Stimulated activated CD4-positive, alpha-beta T cell treated with anti-CD3 and anti-CD28 coated beads, Interleukin-2, amount 100 ng/mL, for 4 hours (primary cell): ENCODE results near the gene UGT1A8.
"Not testable (repeated sequence)": the region's sequence is repeated elsewhere in the genome, so short reads cannot be mapped to it uniquely, and the experiment has no call there.

ENCODE experiments used
- DNase-seq: peaks from one replicate; pipeline ENCODE4 v3.0.0-alpha.2; 2020; ENCODE audit warnings: low read depth

Gene UGT1A8

DNA sequence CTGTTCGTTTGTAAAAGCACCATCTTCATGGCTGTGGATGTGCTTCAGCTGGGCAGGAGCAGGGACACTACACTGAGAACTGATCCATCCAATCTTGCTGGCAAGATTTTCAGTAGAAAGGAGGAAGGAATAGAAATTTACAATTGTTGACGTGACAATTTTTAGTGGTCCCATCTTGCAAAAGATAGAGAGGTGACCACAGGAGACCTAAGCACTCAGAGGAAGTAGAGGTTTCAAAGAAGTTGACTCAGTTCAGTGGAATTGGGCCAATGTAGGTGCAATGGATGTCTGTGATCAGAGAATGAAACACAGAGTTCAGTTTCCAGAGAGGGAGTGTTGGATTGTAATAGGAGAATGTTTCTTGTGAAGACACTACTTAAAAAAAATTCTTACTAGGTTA, 96.7 kb downstream of the UGT1A8 start:
- no peak for DNase-seq

DNA sequence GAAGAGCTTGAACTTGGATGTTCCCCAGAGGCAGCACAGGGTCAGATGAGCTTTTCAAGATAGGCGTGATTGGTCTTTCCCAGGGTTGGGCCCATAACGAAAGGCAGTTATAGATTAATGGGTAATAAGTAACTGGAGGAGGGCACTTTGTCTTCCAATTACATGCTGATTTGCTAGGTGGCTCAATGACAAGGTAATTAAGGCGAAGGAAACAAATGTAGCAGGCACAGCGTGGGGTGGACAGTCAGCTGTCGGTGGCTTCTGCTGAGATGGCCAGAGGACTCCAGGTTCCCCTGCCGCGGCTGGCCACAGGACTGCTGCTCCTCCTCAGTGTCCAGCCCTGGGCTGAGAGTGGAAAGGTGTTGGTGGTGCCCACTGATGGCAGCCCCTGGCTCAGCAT, 101.1 kb downstream of the UGT1A8 start, which contains the start of gene UGT1A4:
Gene UGT1A4, plus strand, starts transcription at position 185 of the 400 bp plus-strand sequence. Its CDS starts 85 bp downstream, at position 270.
- no peak for DNase-seq

DNA sequence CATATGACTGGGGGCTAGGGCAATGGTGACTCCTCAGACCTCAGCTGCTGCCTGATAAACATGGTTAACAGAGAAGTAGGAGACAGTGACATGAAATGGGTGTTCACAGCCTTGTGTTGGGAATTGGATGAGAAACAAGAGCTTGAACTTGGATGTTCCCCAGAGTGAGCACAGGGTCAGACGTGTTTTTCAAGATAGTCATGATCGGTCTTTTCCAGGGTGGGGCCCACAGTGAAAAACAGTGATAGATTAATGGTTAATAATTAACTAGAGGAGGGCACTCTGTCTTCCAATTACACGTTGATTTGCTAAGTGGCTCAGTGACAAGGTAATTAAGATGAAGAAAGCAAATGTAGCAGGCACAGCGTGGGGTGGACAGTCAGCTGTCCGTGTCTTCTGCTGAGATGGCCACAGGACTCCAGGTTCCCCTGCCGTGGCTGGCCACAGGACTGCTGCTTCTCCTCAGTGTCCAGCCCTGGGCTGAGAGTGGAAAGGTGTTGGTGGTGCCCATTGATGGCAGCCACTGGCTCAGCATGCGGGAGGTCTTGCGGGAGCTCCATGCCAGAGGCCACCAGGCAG, 111.4 kb downstream of the UGT1A8 start, which contains the start of gene UGT1A3:
Gene UGT1A3, plus strand, starts transcription at position 320 of the 579 bp plus-strand sequence. Its CDS starts 85 bp downstream, at position 405.
- DNase-seq, result no peak

DNA sequence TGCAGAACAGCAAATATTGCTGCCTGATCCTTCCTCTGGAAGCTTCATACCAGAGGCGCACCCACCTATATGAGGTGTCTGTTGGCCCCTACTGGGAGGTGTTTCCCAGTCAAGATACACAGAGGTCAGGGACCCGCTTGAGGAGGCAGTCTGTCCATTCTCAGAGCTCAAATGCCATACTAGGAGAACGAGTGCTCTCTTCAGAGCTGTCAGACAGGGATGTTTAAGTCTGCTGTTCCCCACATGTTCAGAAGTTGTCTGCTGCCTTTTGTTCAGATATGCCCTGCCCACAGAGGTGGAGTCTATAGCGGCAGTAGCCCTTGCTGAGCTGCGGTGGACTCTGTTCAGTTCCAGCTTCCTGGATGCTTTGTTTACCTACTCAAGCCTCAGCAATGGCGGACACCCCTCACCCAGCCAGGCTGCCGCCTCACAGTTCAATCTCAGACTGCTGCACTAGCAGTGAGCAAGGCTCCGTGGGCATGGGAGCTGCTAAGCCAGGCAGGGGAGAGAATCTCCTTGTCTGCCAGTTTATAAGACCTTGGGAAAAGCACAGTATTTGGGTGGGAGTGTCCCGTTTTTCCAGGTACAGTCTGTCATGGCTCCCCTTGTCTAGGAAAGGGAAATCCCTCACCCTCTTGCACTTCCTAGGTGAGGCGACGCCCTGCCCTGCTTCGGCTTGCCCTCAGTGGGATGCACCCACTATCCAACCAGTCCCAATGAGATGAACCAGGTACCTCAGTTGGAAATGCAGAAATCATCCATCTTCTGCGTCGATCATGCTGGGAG, 119.6 kb downstream of the UGT1A8 start:
- not testable (repeated sequence) for DNase-seq

DNA sequence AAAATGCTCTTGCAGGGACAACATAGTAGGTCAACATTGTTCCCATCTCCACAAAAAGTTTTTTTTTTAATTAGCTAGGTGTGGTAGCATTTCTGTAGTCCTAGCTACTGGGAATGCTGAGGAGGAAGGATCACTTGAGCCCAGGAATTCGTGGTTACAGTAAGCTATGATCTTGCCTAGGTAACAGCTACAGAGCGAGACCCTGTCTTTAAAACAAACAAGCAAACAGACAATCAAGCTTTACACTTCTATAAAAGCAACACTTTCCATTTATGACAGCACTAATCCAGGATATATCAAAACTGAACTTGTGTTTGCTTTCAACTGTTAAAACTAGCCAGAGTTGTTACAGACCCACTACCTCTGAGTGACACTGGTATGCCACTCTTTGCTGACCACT, 123.4 kb downstream of the UGT1A8 start:
- DNase-seq, result no peak

DNA sequence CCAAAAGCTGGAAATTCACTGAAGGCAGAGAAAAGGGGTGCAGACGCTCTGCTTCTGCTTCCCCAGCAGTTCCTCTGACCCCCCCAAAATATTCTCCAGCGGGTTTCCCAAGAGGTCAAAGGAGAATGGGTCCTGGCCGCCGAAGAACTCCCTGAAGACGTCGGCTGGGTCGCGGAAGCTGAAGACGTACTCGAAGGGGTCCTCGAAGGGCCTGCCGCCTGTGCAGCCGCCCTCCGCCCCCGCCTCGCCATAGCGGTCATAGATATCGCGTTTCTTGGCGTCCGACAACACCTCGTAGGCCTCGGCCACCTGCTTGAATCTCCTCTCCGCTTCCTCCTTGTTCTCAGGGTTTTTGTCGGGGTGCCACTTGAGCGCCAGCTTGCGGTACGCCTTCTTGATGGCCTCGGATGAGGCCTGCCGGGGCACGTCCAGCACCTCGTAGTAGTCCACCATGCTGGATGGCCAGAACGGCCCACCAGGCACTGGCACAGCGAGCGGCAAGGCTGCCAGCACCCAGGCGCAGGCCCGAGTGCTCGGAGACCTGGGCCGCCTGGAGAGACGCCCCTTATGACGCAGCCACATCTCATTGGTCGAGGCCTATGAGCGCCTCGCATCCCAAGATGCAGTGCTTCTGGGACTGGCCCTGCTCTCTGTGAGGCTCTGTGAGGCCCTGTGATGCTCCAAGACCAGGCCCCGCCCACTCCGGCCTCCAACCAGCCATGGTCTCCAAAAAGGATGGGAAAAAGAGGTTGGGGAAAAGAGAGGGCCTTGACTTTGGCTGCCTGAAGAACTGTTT, 126.2 kb downstream of the UGT1A8 start:
- DNase-seq, result no peak

DNA sequence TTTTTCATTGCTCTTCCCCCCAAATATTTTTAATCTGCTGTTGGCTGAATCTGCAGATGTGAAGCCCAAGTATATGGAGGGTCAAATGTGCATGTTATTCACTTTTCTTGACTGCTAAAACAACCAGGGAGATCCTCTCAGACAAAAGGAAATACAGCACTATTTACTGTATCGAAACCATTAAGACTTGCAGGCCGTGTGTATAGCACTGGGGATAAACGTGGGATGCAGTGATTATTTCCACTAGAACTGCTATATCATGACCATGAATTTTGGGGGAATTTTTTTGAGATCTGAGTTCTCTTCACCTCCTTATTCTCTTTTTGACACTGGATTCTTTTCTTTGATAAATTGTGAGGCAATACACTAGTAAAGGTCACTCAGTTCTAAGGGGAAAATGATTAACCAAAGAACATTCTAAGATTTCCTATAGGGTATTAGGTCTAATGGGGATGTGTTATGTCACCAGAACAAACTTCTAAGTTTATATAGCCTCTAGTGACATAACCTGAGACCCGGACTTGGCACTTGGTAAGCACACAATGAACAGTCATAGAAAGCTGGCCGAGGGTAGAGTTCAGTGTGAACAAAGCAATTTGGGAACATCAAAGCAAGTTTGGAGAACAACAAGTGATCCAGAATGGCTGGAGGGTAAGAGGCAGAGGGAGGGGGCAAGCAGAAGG, 127.8 kb downstream of the UGT1A8 start:
- DNase-seq, result no peak

DNA sequence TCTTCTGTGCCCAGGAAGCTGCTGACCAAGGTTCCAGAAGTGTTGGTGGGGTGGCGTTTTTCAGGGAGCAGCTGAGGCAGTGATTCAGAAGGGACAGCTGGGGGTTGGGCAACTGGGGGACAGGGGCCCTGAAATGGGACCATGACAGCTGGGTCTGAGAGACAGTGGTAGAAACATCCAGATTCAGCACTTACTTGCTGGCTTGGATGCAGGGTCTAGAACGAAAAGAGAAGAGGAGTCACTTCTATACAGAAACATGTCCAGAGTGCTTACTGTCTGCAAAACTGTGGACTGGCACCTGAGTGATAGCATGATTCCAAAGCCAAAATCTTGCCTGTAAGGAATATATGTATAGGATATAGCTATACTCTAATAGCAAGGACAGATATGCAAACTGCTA, 128.4 kb downstream of the UGT1A8 start:
- DNase-seq, result not testable (repeated sequence)

DNA sequence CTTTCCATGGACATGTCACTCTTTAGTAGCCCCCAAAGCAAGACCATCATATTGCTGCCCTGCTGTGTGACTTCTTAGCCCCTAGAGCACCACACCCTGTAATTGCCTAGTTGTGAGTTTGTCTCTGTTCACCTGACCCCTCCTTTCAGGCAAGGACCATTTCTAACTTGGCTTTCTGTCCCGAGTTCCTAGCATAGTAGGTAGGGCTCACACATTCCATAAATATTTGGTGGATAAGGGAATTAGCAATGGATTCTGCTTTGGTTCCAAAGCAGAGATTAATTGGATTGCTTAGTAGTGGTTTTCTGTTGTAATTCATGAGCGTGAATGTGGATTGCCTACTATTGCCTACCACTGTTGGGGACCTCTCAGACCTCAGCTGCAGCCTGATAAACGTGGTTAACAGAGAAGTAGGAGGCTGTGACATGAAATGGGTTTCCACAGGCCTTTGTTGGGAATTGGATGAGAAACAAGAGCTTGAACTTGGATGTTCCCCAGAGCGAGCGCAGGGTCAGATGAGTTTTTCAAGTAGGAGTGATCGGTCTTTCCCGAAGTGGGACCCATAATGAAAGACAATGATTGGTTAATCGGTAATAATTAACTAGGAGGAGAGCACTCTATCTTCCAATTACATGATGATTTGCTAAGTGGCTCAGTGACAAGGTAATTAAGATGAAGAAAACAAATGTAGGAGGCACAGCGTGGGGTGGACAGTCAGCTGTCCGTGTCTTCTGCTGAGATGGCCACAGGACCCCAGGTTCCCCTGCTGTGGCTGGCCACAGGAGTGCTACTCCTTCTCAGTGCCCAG, 129.2 kb downstream of the UGT1A8 start:
- DNase-seq, result no peak

DNA sequence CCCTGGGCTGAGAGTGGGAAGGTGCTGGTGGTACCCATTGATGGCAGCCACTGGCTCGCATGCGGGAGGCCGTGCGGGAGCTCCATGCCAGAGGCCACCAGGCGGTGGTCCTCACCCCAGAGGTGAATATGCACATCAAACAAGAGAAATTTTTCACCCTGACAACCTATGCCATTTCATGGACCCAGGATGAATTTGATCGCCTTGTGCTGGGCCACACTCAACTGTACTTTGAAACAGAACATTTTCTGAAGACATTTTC, 129.8 kb downstream of the UGT1A8 start:
- no peak for DNase-seq

DNA sequence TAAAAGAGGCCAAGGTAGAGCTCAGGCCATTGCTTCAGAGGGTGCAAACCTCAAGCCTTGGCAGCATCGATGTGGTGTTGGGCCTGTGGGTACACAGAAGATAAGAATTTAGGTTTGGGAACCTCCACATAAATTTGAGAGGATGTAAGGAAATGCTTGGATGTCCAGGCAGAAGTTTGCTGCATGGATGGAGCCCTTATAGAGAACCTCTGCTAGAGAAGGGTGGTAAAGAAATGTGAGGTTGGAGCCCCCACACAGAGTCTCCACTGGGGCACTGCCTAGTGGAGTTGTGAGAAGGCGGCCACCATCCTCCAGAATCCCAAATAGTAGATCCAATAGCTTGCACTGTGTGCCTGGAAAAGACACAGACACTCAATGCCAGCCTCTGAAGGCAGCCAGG, 133.3 kb downstream of the UGT1A8 start:
- DNase-seq, result not testable (repeated sequence)

DNA sequence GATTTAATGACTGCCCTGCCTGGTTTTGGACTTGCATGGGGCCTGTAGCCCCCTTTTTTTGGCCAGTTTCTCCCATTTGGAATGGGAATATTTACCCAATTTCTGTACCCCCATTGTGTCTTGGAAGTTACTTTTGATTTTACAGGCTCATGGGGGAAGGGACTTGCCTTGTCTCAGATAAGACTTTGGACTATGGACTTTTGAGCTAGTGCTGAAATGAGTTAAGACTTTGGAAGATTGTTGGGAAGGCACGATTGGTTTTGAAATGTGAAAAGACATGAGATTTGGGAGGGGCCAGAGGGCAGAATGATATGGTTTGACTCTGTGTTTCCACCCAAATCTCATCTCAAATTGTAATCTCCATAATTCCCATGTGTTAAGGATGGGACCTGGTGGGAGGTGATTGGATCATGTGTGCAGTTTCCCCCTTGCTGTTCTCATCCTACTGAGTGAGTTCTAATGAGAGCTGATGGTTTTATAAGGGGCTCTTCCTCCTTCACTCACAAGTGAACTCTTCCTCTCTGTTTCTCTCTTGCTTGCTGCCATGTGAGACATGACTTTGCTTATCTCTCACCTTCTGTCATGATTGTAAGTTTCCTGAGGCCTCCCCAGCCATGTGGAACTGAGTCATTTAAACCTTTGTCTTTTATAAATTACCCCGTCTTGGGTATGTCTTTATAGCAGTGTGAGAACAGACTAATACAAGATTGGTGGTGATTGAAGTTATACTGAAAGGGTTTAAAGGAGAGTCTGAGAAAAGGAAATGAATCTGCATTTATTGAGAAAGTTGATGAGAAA, 134.0 kb downstream of the UGT1A8 start:
- not testable (repeated sequence) for DNase-seq

DNA sequence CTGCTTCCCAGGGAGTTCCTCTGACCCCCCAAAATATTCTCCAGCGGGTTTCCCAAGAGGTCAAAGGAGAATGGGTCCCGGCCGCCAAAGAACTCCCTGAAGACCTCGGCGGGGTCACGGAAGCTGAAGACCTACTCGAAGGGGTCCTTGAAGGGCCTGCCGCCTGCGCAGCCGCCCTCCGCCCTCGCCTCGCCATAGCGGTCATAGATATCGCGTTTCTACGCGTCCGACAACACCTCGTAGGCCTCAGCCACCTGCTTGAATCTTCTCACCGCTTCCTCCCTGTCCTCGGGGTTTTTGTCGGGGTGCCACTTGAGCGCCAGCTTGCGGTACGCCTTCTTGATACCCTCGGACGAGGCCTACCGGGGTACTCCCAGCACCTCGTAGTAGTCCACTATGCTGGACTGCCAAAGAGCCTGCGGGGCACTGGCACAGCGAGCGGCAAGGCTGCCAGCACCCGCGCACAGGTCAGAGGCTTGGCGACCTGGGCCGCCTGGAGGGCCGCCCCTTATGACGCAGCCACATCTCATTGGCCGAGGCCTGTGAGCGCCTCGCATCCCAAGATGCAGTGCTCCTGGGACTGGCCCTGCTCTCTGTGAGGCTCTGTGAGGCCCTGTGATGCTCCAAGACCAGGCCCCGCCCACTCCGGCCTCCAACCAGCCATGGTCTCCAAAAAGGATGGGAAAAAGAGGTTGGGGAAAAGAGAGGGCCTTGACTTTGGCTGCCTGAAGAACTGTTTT, 137.6 kb downstream of the UGT1A8 start:
- no peak for DNase-seq

DNA sequence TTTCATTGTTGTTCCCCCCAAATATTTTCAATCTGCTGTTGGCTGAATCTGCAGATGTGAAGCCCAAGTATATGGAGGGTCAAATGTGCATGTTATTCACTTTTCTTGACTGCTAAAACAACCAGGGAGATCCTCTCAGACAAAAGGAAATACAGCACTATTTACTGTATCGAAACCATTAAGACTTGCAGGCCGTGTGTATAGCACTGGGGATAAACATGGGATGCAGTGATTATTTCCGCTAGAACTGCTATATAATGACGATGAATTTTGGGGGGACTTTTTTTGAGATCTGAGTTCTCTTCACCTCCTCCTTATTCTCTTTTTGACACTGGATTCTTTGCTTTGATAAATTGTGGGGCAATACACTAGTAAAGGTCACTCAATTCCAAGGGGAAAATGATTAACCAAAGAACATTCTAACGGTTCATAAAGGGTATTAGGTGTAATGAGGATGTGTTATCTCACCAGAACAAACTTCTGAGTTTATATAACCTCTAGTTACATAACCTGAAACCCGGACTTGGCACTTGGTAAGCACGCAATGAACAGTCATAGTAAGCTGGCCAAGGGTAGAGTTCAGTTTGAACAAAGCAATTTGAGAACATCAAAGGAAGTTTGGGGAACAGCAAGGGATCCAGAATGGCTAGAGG, 139.1 kb downstream of the UGT1A8 start:
- DNase-seq, result no peak

DNA sequence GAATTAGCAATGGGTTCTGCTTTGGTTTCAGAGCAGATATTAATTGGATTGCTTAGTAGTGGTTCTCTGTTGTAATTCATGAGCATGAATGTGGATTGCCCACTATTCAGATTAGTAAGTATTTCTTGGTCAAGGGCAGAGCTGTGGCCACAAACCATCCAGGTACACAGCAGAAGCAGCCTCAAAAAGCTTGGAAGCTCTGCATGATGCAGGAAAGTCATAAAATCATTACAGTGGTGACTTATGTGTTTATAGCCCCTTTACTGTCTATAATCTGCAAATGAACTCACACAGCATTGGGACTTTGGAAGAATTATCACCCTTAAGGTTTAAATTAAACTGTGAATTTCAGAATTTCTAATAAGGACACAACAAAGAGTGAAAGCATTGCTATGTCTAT, 140.7 kb downstream of the UGT1A8 start:
- no peak for DNase-seq

DNA sequence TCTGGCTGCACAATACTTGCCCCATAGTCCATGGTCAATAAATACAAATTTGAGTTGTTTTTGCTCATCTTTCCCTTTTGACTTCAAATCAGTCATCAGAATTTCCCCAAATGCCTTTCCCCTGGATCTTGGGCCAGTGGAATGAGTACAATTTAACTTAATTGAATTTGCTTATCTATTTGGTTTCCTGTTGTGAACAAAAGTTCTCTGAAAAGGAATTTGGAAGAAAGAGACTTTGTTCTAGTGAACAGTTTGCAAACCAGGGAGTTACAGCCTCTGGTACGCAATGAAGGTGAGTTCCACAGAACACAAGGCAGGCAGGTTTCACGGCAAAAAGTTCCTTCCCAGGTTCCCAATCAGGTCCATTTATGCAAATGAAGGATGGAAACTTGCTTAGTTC, 141.4 kb downstream of the UGT1A8 start:
- DNase-seq, result no peak

DNA sequence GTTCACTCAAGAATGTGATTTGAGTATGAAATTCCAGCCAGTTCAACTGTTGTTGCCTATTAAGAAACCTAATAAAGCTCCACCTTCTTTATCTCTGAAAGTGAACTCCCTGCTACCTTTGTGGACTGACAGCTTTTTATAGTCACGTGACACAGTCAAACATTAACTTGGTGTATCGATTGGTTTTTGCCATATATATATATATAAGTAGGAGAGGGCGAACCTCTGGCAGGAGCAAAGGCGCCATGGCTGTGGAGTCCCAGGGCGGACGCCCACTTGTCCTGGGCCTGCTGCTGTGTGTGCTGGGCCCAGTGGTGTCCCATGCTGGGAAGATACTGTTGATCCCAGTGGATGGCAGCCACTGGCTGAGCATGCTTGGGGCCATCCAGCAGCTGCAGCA, 142.6 kb downstream of the UGT1A8 start, which contains the start of gene UGT1A1:
Gene UGT1A1, plus strand, starts transcription at position 228 of the 400 bp plus-strand sequence. Its CDS starts 18 bp downstream, at position 246.
- DNase-seq, result no peak

DNA sequence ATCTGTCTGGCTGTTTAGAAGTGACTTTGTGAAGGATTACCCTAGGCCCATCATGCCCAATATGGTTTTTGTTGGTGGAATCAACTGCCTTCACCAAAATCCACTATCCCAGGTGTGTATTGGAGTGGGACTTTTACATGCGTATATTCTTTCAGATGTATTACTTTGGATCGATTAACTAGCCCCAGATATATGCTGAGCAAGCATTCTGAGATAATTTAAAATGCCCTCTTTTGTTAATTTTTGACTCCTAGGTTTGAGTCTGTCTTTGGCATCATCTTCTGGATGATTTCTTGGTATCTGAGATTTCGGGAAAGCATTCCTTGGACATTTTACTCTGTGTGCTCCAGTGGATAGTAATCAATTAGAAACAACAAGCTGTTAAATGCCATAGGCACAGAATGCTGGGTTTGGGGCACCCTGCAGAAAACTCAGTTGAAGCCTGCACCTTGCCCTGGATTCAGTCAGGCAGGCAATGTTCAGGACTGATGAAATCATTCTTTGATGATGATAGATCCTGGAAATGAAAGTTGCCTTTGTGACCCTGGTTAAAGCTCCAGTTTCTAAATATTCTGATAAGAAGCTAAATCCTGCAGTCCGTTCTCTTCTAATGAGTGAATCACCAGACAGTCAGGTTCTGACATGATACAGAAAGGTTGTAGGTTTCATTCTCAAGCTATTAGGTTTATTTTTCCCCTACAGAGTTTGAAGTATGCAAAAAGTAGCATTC, 143.8 kb downstream of the UGT1A8 start:
- no peak for DNase-seq

DNA sequence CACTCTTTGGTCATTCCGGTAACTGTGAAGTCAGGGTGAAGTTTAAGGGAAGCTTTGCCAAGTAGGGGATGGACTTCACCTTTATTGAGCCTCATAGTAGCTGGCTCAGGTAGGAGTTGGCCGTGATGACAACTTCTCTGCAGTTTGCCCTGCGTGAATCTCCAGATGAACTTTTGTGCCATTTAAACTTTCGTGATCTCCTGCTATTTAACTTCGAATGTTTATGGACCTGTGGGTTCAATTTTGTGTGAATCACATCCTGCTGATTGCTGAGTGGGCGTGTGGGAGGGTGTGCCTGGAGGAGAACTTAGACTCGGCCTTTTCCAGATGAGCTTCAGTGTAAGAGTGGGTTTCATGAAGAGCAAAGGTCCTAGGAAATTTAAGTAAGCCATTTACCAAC, 146.8 kb downstream of the UGT1A8 start:
- no peak for DNase-seq
